HG02885 (cell line): ENCODE data around the gene TNS3.
A peak's percentile ranks its signal among the peaks of the same experiment; 100 is the strongest.

Source experiments
- ATAC-seq: cut with Tn5 transposase; IDR thresholded peaks from one replicate; pipeline ENCODE4 v1.9.1; 2021; ENCODE audit warnings: mild to moderate bottlenecking; ENCODE audit not compliant: unreplicated experiment, poor library complexity

TNS3 gene

GRCh38 chr7:47343061-47343455 is 238.9 kb downstream of the TNS3 start:
- no peak for ATAC-seq

GRCh38 chr7:47342296-47343060 is 239.4 kb downstream of the TNS3 start:
- no peak for ATAC-seq

GRCh38 chr7:47340517-47340916 is 241.4 kb downstream of the TNS3 start:
- no peak for ATAC-seq

- ATAC-seq, result no peak
These were observed 243.9 kb downstream of the TNS3 start for GRCh38 chr7:47338026-47338425.

- peak; percentile 96 for ATAC-seq
These were observed 244.4 kb downstream of the TNS3 start for GRCh38 chr7:47337531-47337930.

GRCh38 chr7:47336472-47337425 is 245.2 kb downstream of the TNS3 start:
- no peak for ATAC-seq

- ATAC-seq, result no peak
These were observed 246.1 kb downstream of the TNS3 start for GRCh38 chr7:47335557-47336471.

GRCh38 chr7:47335071-47335470 is 246.8 kb downstream of the TNS3 start:
- no peak for ATAC-seq

- ATAC-seq, result no peak
These were observed 248.0 kb downstream of the TNS3 start for GRCh38 chr7:47333959-47334358.

- ATAC-seq, result no peak
These were observed 248.4 kb downstream of the TNS3 start for GRCh38 chr7:47333554-47333887.

GRCh38 chr7:47332681-47333553 is 249.0 kb downstream of the TNS3 start:
- ATAC-seq, result no peak

GRCh38 chr7:47332213-47332612 is 249.7 kb downstream of the TNS3 start:
- no peak for ATAC-seq

- no peak for ATAC-seq
These were observed 250.7 kb downstream of the TNS3 start for GRCh38 chr7:47331179-47331565.

- ATAC-seq, result no peak
These were observed 251.2 kb downstream of the TNS3 start for GRCh38 chr7:47330561-47331178.

- ATAC-seq, result no peak
These were observed 251.9 kb downstream of the TNS3 start for GRCh38 chr7:47330026-47330425.

- no peak for ATAC-seq
These were observed 252.5 kb downstream of the TNS3 start for GRCh38 chr7:47329320-47329926.

- no peak for ATAC-seq
These were observed 253.3 kb downstream of the TNS3 start for GRCh38 chr7:47328392-47329319.
